ENCODE data around the gene MPP2.

DNA sequence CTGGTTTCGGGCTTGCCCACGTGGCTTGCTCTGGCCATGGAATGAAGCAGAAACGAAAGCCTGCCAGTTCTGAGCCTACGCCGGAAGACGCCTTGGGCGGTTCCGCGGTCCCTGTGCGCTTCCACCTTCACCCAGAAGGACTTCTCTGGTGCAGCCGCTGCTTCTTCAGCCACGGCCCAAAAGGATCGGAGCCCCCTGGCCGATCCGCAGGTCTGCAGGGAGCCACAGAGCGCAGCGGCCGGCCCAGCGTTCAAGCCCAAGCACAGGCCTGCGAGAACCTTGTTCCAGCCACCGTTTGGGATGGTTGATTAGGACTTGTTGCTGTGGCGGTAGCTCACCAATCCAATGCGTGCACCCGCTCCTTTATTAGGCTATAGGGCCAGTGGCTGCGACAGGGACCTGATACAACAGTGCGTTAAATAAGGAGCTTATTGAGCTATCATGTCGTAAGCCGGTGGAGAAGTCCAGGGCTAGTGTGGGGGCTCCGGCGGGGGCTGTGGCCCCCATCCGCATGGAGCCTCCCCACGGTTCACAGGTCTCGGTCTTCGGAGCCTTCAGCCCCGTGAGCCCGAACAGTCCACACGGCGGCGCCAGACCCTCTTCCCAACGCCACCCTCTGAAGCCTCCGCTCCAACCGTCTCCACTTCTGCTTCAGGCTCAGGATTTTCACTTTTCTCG, 10.2 kb upstream of the MPP2 start:
- no peak for TF ChIP-seq EZH2 (IDR thresholded peaks at IDR 0.05; ENCODE audit: insufficient read depth, poor library complexity, severe bottlenecking)
- no peak for TF ChIP-seq EZH2phosphoT487 (IDR thresholded peaks at IDR 0.05; ENCODE audit: insufficient read depth, low read depth)

Data from GM23248 (cell line).